HG02571 (cell line): ENCODE results near the gene SPARC.

Experiments
- ATAC-seq: cut with Tn5 transposase; IDR thresholded peaks from one replicate; pipeline ENCODE4 v1.9.1; 2021; ENCODE audit warnings: mild to moderate bottlenecking, moderate library complexity; ENCODE audit not compliant: unreplicated experiment

SPARC gene

GRCh38 chr5:151661968-151662732 is 24.6 kb downstream of the SPARC start:
- peak; percentile 53 for ATAC-seq

GRCh38 chr5:151660616-151661495 is 25.9 kb downstream of the SPARC start:
- ATAC-seq: no peak

GRCh38 chr5:151659001-151659754 is 27.5 kb downstream of the SPARC start:
- ATAC-seq: peak; percentile 54

GRCh38 chr5:151657114-151657513 is 29.6 kb downstream of the SPARC start:
- no peak for ATAC-seq

GRCh38 chr5:151656311-151656710 is 30.4 kb downstream of the SPARC start:
- no peak for ATAC-seq

- peak; percentile 88 for ATAC-seq
These were observed 34.6 kb downstream of the SPARC start for GRCh38 chr5:151651997-151652645.

GRCh38 chr5:151648988-151649387 is 37.7 kb downstream of the SPARC start:
- no peak for ATAC-seq

GRCh38 chr5:151648089-151648488 is 38.6 kb downstream of the SPARC start:
- ATAC-seq: no peak

GRCh38 chr5:151647320-151647861 is 39.3 kb downstream of the SPARC start:
- ATAC-seq: no peak

- ATAC-seq: no peak
These were observed 40.4 kb downstream of the SPARC start for GRCh38 chr5:151646334-151646733.

GRCh38 chr5:151643388-151643787 is 43.3 kb downstream of the SPARC start:
- no peak for ATAC-seq

- no peak for ATAC-seq
These were observed 44.1 kb downstream of the SPARC start for GRCh38 chr5:151642472-151643140.

- ATAC-seq: no peak
These were observed 48.1 kb downstream of the SPARC start for GRCh38 chr5:151638619-151639018.

GRCh38 chr5:151637676-151638075 is 49.0 kb downstream of the SPARC start:
- no peak for ATAC-seq

- no peak for ATAC-seq
These were observed 52.8 kb downstream of the SPARC start for GRCh38 chr5:151633892-151634291.

GRCh38 chr5:151632941-151633340 is 53.8 kb downstream of the SPARC start:
- ATAC-seq: no peak

- no peak for ATAC-seq
These were observed 54.2 kb downstream of the SPARC start for GRCh38 chr5:151632524-151632923.

- ATAC-seq: no peak
These were observed 54.8 kb downstream of the SPARC start for GRCh38 chr5:151631941-151632340.

- no peak for ATAC-seq
These were observed 56.6 kb downstream of the SPARC start for GRCh38 chr5:151630088-151630487.
